WERI-Rb-1 (cell line): Measurements from ENCODE around the gene SMYD2.

ENCODE experiments used
- DNase-seq: peaks from one replicate; pipeline ENCODE4 v3.0.0-alpha.2; 2020
- H3K27ac ChIP-seq: fragments of 250-450 bp; sonication (Bioruptor Pico); 2 replicates; pipeline ENCODE4 v1.5.1; 2020; ENCODE audit warnings: mild to moderate bottlenecking, moderate library complexity
- H3K27me3 ChIP-seq: fragments of 250-450 bp; sonication (Bioruptor Pico); 2 replicates; pipeline ENCODE4 v1.5.1; 2021; ENCODE audit warnings: mild to moderate bottlenecking, low read depth, moderate library complexity; ENCODE audit not compliant: insufficient read depth, severe bottlenecking
- H3K36me3 ChIP-seq: fragments of 250-450 bp; sonication (Bioruptor Pico); 2 replicates; pipeline ENCODE4 v1.5.1; 2020; ENCODE audit warnings: mild to moderate bottlenecking, moderate library complexity
- H3K4me3 ChIP-seq: 2 replicates; pipeline ENCODE4 v1.5.1; 2011; ENCODE audit warnings: low read depth, mild to moderate bottlenecking, control low read depth, low read length
- H3K9me3 ChIP-seq: fragments of 250-450 bp; sonication (Bioruptor Pico); 2 replicates; pipeline ENCODE4 v1.5.1; 2021; ENCODE audit warnings: mild to moderate bottlenecking, moderate library complexity; ENCODE audit not compliant: severe bottlenecking
- CTCF ChIP-seq: IDR thresholded peaks from 2 replicates; pipeline ENCODE4 v1.5.1; 2011; ENCODE audit warnings: low read depth, mild to moderate bottlenecking, control low read depth, inconsistent platforms, low read length

SMYD2 gene

GRCh38 chr1:214264196-214264595 is 16.8 kb upstream of the SMYD2 start:
- Histone ChIP-seq H3K9me3 (no peaks in the 10 kb centered on the region), H3K27me3 (no peaks in the 10 kb centered on the region), H3K4me3 (no peak overlapping the region), H3K27ac (no peak overlapping the region), H3K36me3 (no peaks in the 10 kb centered on the region)
- TF ChIP-seq CTCF: no peak
- DNase-seq: no peak

- Histone ChIP-seq H3K9me3 (no peaks in the 10 kb centered on the region), H3K27me3 (no peaks in the 10 kb centered on the region), H3K36me3 (no peaks in the 10 kb centered on the region), H3K27ac (no peak overlapping the region), H3K4me3 (no peak overlapping the region)
- DNase-seq: no peak
- no peak for TF ChIP-seq CTCF
Measured at GRCh38 chr1:214264976-214265375, 16.0 kb upstream of the SMYD2 start.

- H3K27ac ChIP-seq: no peak overlapping the region
- H3K4me3 ChIP-seq: no peak overlapping the region
- no peaks in the 10 kb centered on the region for H3K36me3 ChIP-seq
- no peak for TF ChIP-seq CTCF
- H3K9me3 ChIP-seq: peaks cover under 1% of the 10 kb centered on the region
- no peak for DNase-seq
- no peaks in the 10 kb centered on the region for H3K27me3 ChIP-seq
Measured at GRCh38 chr1:214270097-214270650, 10.8 kb upstream of the SMYD2 start.

GRCh38 chr1:214271174-214271858 is 9.6 kb upstream of the SMYD2 start:
- Histone ChIP-seq H3K27me3 (no peaks in the 10 kb centered on the region), H3K4me3 (no peak overlapping the region), H3K27ac (no peak overlapping the region), H3K36me3 (no peaks in the 10 kb centered on the region), H3K9me3 (peaks cover 5% of the 10 kb centered on the region)
- TF ChIP-seq CTCF: peak; percentile 34; the same call in 1 of the 2 replicates
- DNase-seq: no peak

- peaks cover 5% of the 10 kb centered on the region for H3K9me3 ChIP-seq
- H3K36me3 ChIP-seq: no peaks in the 10 kb centered on the region
- no peak overlapping the region for H3K4me3 ChIP-seq
- TF ChIP-seq CTCF: no peak
- DNase-seq: no peak
- no peaks in the 10 kb centered on the region for H3K27me3 ChIP-seq
- no peak overlapping the region for H3K27ac ChIP-seq
Measured at GRCh38 chr1:214271995-214272731, 8.8 kb upstream of the SMYD2 start.
